Measurements from ENCODE around the gene HPSE2.
A peak's percentile ranks its signal among the peaks of the same experiment; 100 is the strongest.

The HPSE2 gene

GRCh38 chr10:98610836-98611235, 624.8 kb downstream of the HPSE2 start:
- Mint-ChIP-seq H3K4me1 (peaks cover 26% of the 10 kb centered on the region), H3K9me3 (no peaks in the 10 kb centered on the region), H3K27me3 (ENCODE audit: low read depth) (no peaks in the 10 kb centered on the region), H3K27ac (peak overlapping the region; percentile 75 to 89 (median 78)), H3K36me3 (ENCODE audit: low read depth) (no peaks in the 10 kb centered on the region), H3K4me3 (no peak overlapping the region)
- TF ChIP-seq CTCF (IDR thresholded peaks at IDR 0.05; ENCODE audit: unreplicated experiment in 3 of 3): no peak

GRCh38 chr10:98610301-98610700, 625.4 kb downstream of the HPSE2 start:
- Mint-ChIP-seq H3K9me3 (no peaks in the 10 kb centered on the region), H3K27ac (peak overlapping the region; percentile 75 to 89 (median 78)), H3K4me3 (no peak overlapping the region), H3K36me3 (ENCODE audit: low read depth) (no peaks in the 10 kb centered on the region), H3K27me3 (ENCODE audit: low read depth) (no peaks in the 10 kb centered on the region), H3K4me1 (peaks cover 26% of the 10 kb centered on the region)
- TF ChIP-seq CTCF (IDR thresholded peaks at IDR 0.05; ENCODE audit: unreplicated experiment in 3 of 3): no peak

GRCh38 chr10:98609265-98609664, 626.4 kb downstream of the HPSE2 start:
- TF ChIP-seq CTCF (IDR thresholded peaks at IDR 0.05; ENCODE audit: unreplicated experiment in 3 of 3): no peak
- Mint-ChIP-seq H3K36me3 (ENCODE audit: low read depth) (no peaks in the 10 kb centered on the region), H3K4me3 (no peak overlapping the region), H3K4me1 (peaks cover 26% of the 10 kb centered on the region), H3K27me3 (ENCODE audit: low read depth) (no peaks in the 10 kb centered on the region), H3K27ac (no peak overlapping the region), H3K9me3 (no peaks in the 10 kb centered on the region)

- H3K4me1 Mint-ChIP-seq: peaks cover 26% of the 10 kb centered on the region
- no peak overlapping the region for H3K4me3 Mint-ChIP-seq
- no peaks in the 10 kb centered on the region for H3K9me3 Mint-ChIP-seq
- peak overlapping the region in 1 of 3 experiments; percentile 41 for H3K27ac Mint-ChIP-seq
- no peak for TF ChIP-seq CTCF (IDR thresholded peaks at IDR 0.05; ENCODE audit: unreplicated experiment in 3 of 3)
- no peaks in the 10 kb centered on the region for H3K36me3 Mint-ChIP-seq (ENCODE audit: low read depth)
- no peaks in the 10 kb centered on the region for H3K27me3 Mint-ChIP-seq (ENCODE audit: low read depth)
These were observed 627.2 kb downstream of the HPSE2 start for GRCh38 chr10:98608411-98608810.

GRCh38 chr10:98602224-98602623, 633.4 kb downstream of the HPSE2 start:
- Mint-ChIP-seq H3K27ac (no peak overlapping the region), H3K27me3 (ENCODE audit: low read depth) (peaks cover 3% of the 10 kb centered on the region), H3K36me3 (ENCODE audit: low read depth) (no peaks in the 10 kb centered on the region), H3K4me1 (no peaks in the 10 kb centered on the region), H3K9me3 (peaks cover 15% of the 10 kb centered on the region), H3K4me3 (no peak overlapping the region)
- no peak for TF ChIP-seq CTCF (IDR thresholded peaks at IDR 0.05; ENCODE audit: unreplicated experiment in 3 of 3)

GRCh38 chr10:98599032-98599610, 636.5 kb downstream of the HPSE2 start:
- Mint-ChIP-seq H3K27me3 (ENCODE audit: low read depth) (peaks cover 3% of the 10 kb centered on the region), H3K9me3 (peaks cover 29% of the 10 kb centered on the region), H3K36me3 (ENCODE audit: low read depth) (no peaks in the 10 kb centered on the region), H3K27ac (no peak overlapping the region), H3K4me1 (no peaks in the 10 kb centered on the region), H3K4me3 (no peak overlapping the region)
- TF ChIP-seq CTCF (IDR thresholded peaks at IDR 0.05; ENCODE audit: unreplicated experiment in 3 of 3): no peak
